A673 (cell line): ENCODE measurements around the gene AP3S2.

Experiments used
- CTCF ChIP-seq: fragments of 300-800, 200-600 bp; sonication (generic); conservative IDR thresholded peaks from 2 replicates; pipeline ENCODE4 v1.5.1; 2017; ENCODE audit warnings: low read depth, mild to moderate bottlenecking, antibody characterized with exemption, low read length, moderate library complexity, mixed read lengths
- EZH2 ChIP-seq: fragments of 200-600 bp; sonication (generic); IDR thresholded peaks from 2 replicates; pipeline ENCODE4 v1.6.1; 2017; ENCODE audit warnings: borderline replicate concordance, low read depth, mild to moderate bottlenecking, mixed read lengths, antibody characterized with exemption, low read length; ENCODE audit not compliant: poor library complexity, severe bottlenecking

GRCh38 chr15:89876396-89877082, 17.3 kb downstream of the AP3S2 start:
- no peak for TF ChIP-seq EZH2
- no peak for TF ChIP-seq CTCF
